GM19397 (cell line): ENCODE results near the gene NDUFS8.
"Not testable (repeated sequence)": the region's sequence is repeated elsewhere in the genome, so short reads cannot be mapped to it uniquely, and the experiment has no call there.

Experiments used
- ATAC-seq: cut with Tn5 transposase; IDR thresholded peaks from one replicate; pipeline ENCODE4 v1.9.1; 2021; ENCODE audit warnings: mild to moderate bottlenecking, moderate library complexity; ENCODE audit not compliant: unreplicated experiment

Gene NDUFS8

DNA sequence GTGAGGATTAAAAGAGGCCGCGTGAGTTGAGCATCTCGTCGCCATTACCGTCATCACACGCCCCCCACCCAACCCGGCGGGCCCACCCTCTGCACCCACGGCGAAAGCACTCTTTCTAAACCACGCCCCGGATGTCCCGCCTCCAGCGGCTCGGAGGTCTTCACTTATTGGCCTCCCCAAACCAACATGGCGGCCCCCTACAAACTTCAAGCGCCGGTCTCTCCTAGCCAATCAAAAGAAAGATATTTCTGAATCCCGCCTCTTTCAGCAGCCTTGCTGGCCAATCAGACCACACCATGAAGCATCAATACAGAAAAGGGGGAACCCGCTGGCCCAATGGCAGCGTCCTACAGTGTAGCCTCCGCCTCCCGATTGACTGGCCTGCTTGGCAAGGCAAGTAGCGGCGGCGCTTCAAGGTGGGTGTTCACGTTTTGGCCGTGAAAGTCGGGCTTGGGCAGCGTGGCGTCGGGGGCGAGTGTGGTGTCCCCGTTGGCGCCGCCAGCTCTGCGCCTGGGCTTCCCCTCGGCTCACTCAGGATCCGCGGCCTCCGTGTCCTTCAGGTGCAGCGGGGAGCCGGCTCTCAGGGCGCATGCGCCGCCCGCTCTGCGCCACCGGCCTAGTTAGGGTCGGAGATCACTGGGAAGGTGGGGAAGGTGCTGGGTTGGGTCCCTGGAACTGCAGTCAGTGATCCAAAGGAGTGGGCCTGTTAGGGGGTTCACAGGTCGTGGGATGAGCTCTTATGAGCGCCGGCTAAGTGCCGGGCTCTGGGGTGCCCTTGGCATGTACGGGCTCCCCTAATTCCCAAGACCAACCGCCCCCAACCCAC lies at the start of gene NDUFS8:
Gene NDUFS8, plus strand, starts transcription at position 364 of the 826 bp plus-strand sequence. CDS start 1,471 bp downstream, outside the sequence.
- peak; percentile 91 for ATAC-seq

DNA sequence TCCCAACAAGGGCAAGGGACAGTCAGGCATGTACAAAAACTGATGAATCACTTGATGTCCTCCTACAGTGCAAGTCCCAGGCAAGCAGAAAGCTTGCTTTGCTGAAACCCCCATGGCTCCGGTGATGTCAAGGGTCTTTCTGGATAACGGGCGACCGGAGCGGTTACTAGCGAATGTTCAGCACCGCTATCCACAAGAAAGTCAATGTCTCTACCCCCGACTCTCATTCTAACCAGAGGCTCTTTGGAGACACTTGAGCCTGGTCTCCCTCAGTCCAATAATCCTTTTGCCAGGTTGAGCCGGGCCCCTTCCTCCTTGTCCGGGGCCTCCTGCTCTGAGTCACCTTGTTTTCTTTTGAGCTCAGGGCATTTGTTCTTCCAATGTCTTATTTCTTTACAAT lies 49.3 kb upstream of the NDUFS8 start:
- not testable (repeated sequence) for ATAC-seq

DNA sequence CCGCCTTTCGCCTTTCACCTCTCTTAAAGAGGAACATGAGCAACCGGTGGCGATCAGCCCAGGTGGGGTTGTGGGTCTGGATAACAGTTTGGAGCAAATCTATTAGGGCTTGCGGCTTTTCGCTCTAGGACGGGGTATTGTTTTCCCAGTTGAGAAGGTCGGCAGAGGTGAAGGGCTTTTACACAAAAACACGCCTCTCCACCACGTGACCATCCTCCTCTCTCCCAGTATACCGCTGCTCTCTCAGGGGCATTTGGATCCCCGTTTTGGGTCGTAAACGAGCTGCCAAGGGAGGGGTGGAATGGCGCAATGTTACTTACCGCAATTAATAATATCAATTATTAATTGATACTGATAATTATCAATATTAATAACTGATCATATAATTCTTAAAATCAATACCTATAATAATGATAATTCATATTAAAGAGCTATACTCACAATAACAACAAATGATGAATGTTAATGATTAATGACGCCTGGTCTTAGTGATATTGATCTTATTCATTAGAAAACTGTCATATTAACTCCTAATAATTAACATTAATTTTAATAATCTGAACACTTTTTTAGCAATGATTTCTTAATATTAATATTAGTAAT lies 48.1 kb upstream of the NDUFS8 start:
- ATAC-seq, result not testable (repeated sequence)

DNA sequence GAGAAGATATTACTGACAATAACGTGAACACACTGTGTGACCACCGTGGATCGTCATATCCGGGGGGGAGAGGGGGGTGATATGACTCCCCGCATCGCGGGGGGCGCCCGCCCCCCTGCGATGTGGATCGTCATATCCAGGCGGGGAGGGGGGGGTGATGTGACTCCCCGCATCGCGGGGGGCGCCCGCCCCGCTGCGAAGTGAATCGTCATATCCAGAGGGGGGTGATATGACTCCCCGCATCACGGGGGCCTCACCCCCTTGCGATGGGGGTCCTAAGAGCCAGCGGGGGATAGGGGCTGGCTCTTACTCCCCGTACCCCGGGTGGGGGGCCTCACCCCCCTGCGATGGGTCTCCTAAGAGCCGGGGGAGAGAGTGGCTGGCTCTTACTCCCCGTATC lies 46.5 kb upstream of the NDUFS8 start:
- ATAC-seq, result no peak

DNA sequence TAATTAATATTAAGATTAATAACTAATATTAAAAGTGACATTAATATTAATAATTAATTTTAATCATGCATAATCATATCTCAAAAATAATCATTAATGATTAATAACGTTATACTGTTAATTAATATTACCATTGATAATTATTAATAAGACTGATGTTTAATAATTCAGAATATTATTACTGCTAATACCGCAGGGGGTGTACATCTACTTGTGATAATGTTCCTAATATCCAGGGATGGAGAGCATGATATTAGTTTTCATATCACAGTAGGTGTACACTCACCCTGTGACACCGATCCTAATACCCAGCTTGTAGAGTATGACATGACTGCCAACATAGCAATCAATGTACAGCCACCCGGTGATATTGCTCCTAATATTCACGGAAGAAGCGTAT lies 45.2 kb upstream of the NDUFS8 start:
- not testable (repeated sequence) for ATAC-seq

GRCh38 chr11:67990546-67991346 lies 39.7 kb upstream of the NDUFS8 start:
- ATAC-seq, result not testable (repeated sequence)

DNA sequence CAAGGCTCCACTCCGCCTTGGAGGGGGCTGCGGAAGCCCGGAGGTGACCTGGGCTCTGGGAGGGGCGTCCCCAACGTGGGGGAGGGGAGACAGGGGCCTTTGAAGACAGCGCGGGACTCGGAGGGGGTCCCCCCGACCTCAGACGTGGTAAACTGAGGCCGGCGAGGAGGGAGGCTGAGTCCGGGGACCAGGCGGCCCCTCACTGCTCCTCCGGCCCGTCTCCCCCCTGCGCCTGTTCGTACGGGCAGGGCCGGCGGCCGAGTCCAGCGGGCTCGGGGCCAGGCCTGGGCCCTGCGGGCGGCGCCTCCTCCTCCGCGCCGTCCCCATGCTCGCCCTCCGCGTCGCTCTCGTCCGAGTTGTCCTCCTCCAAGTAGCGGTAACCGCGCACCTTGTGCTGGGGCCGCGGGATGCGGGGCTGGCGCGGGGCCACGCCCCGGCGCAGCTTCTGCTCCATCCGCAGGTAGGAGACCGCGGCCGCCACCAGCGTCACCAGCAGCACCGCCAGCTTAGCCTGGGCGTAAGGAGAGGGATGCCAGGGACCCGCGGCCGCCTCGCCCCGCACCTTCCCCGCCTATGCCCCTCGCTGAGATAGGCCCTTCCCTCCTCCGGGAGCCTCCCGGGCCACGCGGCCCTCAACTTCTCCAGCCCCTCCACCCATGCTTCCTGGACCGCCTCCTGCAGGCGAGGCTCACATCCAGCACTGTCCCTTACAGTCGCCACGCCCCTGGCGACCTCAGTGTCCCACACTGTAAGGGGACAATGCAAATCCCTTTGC lies 38.9 kb upstream of the NDUFS8 start:
- ATAC-seq, result not testable (repeated sequence)

DNA sequence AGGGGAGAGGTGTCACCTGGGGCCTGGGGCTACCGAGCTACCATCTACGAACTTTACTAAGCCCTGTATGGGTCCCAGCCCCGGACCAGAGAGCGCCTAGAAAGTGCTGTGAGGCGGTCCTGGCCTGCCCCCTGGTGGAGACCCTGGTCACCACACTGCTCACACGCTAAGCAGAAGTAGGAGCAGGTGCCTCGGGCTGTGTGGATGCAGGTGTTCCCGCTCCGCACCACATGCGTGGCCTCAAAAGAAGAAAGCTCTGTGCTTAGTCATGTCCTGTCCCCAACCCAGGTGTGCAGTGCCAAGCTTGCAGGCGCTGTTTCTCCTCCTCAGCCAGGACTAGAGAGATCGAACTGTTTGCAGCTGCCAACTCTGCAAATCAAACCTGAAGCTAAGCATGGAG lies 36.7 kb upstream of the NDUFS8 start:
- not testable (repeated sequence) for ATAC-seq

GRCh38 chr11:67994387-67994786 lies 36.1 kb upstream of the NDUFS8 start:
- not testable (repeated sequence) for ATAC-seq

DNA sequence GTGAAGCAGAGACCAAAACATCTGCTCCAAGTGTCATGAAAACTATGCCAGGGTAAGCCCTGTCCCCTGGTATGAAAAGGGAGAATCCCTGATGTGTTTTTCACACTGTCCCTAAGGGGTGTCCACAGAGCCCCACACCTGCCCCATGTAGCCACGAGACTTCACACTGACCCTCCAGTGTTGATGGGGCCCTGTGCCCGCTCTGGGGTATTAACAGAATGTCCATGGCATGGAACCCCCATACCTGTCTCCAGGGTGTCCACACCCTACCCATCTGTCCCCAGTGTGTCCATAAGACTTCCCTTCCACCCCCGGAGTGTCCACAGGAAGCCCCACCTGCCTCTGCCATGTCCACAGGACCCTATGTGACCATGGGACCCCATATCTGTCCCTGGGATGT lies 35.4 kb upstream of the NDUFS8 start:
- not testable (repeated sequence) for ATAC-seq

- not testable (repeated sequence) for ATAC-seq
Observed at GRCh38 chr11:67995579-67995978, 34.9 kb upstream of the NDUFS8 start.

- no peak for ATAC-seq
Observed at GRCh38 chr11:67996051-67996450, 34.4 kb upstream of the NDUFS8 start.

- no peak for ATAC-seq
Observed at GRCh38 chr11:67996622-67997474, 33.6 kb upstream of the NDUFS8 start.

- ATAC-seq, result no peak
Observed at GRCh38 chr11:67997475-67997921, 33.0 kb upstream of the NDUFS8 start.

- no peak for ATAC-seq
Observed at GRCh38 chr11:67998150-67999045, 32.1 kb upstream of the NDUFS8 start.

GRCh38 chr11:67999201-67999629 lies 31.3 kb upstream of the NDUFS8 start:
- ATAC-seq, result no peak

GRCh38 chr11:67999704-68000103 lies 30.8 kb upstream of the NDUFS8 start:
- no peak for ATAC-seq

- ATAC-seq, result peak; percentile 8
Observed at GRCh38 chr11:68002575-68002937, 27.9 kb upstream of the NDUFS8 start.
